Upper lobe of left lung (tissue), 4 donors: ENCODE data around the gene AGR3.

ENCODE experiments used
- CTCF ChIP-seq, 6 experiments: fragments of 450-650 bp in 4 of 6; fragments of 200-600 bp in 2 of 6; sonication (generic) in 2 of 6; IDR thresholded peaks; one replicate each; pipeline ENCODE4 v1.5.1; 2016 to 2019; ENCODE audit warnings: antibody characterized with exemption in 6 of 6
- EP300 ChIP-seq, 4 donors: sonication (generic); formaldehyde crosslinking; IDR thresholded peaks; one replicate each; pipeline ENCODE4 v1.5.1; 2017; ENCODE audit warnings: antibody characterized with exemption in 4 of 4, control low read depth in 2 of 4
- POLR2A ChIP-seq, 4 donors: fragments of 450-650 bp; IDR thresholded peaks; one replicate each; pipeline ENCODE4 v1.5.1; 2016 to 2017; ENCODE audit warnings: antibody characterized with exemption in 4 of 4, mild to moderate bottlenecking in 2 of 4
- POLR2AphosphoS5 ChIP-seq, 2 donors: sonication (generic); formaldehyde crosslinking; IDR thresholded peaks; one replicate each; pipeline ENCODE4 v1.5.1; 2017; ENCODE audit warnings: antibody characterized with exemption in 2 of 2

- TF ChIP-seq EP300 (IDR thresholded peaks at IDR 0.05) (no peak), CTCF (IDR thresholded peaks at IDR 0.05) (no peak), POLR2AphosphoS5 (IDR thresholded peaks at IDR 0.05) (no peak), POLR2A (IDR thresholded peaks at IDR 0.05) (no peak)
Observed at GRCh38 chr7:16921644-16922257, 40.0 kb upstream of the AGR3 start.
